GM21526 (cell line): ENCODE measurements around the gene NFX1.

Source experiments
- ATAC-seq: cut with Tn5 transposase; IDR thresholded peaks from one replicate; pipeline ENCODE4 v1.9.1; 2021; ENCODE audit warnings: moderate library complexity; ENCODE audit not compliant: unreplicated experiment, low FRiP score

Gene NFX1

DNA sequence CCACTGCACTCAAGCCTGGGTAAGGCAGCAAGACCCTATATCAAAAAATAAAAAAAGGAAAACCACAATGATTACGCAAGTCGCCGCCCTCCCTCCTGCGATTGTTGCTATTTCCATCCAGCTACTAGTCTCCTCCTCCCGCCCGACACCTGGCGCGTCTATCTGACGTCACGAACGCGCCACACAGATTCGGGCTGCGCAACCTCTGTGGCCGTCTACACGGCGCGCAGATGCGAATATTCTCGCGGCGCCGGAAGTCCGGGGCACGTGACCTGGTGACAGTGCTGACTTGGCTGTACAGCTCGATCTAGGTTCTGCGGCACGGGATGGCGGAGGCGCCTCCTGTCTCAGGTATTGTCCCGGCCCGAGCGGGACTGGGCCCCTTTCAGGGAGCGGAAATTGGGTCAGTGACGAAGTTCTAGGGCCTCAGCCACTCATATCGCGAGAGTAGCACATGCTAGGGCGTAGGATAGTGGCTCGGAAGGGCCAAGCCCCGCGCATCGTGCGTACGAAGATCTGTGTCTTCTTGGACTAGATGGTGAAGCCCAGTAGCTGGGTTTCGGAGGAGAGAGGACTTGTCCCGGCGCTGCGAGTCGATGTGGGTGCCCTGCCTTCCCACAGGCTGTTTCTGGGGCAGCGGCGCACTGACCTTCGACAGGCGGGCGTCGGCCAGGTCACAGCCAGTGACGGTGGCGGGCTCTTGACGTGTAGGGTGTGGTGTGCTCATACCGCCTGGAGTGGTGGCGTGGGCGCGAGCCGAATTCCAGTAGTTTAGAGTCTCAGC is at the start of gene NFX1:
Gene NFX1 (plus strand): TSS at position 270 of the 784 bp plus-strand sequence. CDS start 57 bp downstream, at position 327.
- ATAC-seq, result peak; percentile 74

DNA sequence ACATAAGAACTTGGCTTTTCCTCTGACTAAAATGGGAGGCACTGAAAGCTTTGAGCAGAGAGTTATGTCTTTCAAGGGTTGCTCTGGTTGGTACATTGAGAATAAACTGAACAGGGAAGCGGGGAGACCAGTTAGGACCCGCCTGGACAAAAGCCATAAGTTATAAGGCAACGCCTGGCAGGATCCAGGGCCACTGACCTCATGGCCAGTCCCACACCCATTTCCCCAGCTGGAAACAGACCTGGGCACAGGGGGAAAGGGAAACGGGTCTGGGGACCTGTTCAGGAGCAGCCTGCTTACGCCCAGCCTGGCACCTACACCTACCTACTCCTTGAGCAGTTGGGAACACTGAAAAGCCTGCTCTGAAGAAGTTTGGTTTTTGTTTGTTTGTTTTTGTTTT is 49.0 kb upstream of the NFX1 start:
- no peak for ATAC-seq

DNA sequence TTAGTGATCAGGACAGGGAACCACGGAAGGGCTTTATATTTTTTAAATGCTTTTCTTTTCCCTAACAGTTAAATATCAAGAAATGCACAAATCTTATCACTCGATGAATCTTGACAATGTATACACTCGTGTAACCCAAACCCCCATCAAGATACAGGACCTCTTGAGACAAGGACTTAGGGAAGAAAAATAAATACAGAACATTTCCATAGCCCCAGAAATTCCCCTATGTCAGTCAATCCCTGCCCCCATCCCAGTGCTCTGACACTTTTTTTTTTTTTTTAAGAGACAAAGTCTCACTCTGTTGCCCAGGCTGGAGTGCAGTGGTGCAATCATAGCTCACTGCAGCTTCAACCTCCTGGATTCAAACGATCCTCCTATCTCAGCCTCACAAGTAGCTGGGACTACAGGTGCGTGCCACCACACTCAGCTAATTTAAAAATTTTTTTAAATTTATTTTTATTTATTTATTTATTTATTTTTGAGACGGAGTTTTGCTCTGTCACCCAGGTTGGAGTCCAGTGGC is 47.6 kb upstream of the NFX1 start:
- ATAC-seq, result no peak

DNA sequence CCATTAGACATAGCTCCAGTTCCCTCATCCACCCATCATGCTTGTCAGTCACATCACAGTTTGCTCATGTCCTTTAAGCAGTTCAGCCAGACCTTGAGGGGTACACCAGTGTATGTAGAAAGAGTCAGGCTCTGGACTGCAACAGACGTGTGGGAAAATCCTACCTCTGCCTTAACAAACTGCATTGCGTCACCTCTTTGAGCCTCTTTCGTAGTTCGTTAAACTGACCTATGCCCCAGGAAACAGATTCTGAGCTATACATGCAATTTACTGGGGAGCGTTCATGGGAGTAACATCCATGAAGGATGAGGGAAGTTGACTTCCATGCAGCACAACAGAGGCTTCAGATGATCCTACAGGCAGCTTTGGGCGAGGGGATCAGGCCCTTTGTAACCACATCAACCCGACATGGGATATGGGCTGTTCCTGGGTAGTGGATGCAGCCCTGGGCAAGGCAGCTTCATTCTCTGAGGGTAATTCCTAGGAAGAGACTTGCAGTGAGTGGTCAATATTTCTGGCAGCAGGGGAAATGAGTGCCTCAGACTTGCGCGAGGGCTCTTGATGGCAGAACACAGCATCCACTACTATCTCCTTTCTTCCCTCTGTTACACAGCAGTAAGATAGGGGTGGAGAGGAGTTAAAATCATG is 46.1 kb upstream of the NFX1 start:
- ATAC-seq, result no peak

DNA sequence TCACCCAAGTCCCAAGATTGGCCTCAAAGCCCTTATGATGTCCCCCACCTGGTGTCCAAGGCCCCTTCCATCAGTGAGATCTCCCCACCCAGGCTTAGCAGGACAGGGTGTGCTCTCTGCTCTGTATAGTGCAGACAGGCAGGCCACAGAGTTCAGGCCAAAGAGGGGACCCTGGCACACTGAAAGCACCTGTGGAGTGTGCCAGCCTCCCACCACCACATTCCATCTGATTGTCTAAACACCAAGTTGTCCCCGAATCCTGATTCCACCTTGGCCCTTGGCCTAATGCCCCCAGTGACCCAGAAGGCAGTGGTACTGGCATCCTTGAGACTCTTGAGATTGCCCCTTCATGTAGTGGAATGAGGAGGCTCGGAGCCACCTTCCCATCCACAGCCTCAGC is 45.0 kb upstream of the NFX1 start:
- ATAC-seq, result no peak

DNA sequence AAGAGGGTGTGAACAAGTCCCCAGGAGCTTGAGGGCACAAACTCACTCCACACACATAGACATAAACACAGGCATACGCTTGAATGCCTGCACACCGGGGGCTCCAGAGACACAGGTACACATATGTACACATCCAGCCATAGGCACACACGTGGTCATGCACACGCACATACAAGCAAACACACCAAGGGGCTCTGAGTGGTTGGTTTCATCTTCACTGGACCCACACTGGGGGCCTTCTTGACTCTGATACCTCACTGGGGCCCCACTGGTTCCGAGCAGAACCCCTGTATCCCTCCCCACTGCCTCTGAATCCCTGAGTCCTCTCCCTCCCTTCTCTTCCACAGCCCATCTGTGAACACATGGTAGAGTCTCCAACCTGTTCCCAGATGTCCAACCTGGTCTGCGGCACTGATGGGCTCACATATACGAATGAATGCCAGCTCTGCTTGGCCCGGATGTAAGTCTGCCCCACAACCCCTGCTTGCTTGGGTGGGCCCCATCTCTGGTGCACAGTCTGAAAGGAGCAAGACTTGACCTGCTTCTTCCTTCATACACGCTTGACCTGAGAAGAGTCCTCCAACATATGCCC is 44.0 kb upstream of the NFX1 start:
- no peak for ATAC-seq

DNA sequence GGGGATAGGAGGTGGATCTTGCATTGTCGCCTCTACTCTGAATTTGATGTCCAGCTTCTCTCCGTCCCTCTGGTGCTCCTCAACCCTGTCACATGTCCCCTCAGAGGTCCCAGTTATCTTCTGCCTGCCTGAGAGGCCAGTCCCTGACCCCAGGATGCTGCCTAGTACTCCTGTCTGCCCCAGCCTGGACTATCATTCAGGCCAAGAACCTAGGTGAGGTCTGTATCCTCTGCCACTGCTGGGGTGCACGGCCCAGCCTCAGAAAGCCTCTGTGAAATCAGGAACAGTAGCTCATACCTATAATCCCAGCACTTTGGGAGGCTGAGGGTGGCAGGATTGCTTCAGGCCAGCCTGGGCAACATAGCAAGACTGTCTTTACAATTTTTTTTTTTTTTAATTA is 41.7 kb upstream of the NFX1 start:
- ATAC-seq, result no peak

DNA sequence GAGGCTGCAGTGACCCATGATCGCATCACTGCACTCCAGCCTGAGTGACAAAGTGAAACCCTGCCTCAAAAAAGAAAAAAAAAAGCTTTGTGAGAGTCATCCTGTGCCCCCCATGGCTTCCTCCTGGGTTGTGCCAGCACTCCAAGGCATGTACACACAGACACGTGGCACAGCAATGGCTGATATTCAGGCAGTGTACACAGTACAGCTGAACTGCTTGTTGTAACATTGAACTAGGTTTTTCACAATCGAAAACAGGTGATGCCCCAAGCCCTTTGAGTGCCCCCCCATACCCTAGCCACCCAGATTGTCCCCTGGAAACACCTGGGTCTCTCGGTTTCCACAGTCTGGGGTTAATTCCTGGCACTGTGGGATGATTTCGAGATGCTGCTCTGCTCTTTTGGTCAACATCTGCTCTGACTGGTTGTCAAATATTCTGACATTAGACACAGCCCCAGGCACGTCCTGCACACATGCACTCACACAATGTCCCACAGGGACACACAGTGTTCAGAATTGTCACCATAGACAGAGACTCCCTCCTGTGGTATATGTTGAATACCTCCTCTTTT is 41.1 kb upstream of the NFX1 start:
- peak; percentile 38 for ATAC-seq

DNA sequence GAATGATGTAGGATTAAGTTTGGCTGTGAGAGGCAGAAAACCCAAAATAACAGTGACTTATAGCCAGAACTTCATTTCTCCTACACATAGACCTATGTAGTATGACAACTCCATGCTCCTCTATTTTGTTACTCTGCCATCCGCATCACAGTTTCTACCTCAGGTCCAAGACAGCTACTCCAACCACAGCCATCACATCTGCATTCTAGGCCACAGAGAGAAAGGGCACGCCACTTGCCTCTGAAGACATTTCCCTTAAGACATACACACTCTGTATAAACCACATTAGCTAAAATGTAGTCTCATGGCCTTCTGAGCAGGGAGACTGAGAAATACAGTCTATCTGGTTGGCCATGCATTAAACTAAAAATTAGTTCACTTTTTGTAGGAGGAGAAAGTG is 40.3 kb upstream of the NFX1 start:
- ATAC-seq, result no peak

DNA sequence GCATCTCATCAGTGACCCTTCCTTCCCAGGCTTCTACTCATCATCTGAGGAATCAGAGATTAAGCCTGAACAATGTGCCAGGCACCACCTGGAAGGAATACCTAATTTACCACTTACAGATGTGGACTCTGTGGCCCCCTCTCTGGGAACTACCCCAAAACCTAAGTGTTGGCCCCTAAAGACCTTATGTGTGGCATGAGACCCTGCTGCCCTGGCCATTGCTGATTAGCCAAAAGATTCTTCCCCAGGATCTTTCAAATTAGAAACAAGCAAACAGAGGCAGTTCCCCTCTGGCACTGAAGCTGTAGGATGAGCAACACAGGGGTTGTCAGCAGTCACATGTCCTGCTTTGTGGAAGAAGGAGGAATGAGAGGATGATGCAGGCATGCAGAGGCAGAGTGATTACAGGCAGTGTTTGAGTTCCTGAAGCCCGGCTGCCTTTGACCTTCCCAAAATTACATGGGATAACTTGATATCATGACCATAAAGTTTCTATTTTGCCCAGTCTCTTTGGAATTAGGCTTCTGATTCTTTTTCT is 39.8 kb upstream of the NFX1 start:
- ATAC-seq, result no peak

DNA sequence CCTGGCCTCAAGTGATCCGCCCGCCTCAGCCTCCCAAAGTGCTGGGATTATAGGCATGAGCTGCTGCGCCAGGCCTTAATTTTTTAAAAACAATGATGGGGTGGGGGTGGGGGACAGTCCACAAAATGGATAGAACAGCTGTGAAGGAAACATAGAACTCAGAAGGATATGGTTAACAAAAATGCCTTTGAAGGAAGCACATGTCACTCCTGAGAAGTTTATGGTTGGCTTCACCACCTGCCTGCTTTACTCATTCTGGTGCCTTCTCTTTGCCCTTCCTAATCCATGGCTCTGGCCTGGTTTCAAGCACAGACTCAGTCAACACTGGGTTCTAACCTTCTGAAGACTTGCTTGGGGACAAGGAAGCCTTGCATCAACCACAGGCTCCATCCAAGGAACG is 36.1 kb upstream of the NFX1 start:
- no peak for ATAC-seq

DNA sequence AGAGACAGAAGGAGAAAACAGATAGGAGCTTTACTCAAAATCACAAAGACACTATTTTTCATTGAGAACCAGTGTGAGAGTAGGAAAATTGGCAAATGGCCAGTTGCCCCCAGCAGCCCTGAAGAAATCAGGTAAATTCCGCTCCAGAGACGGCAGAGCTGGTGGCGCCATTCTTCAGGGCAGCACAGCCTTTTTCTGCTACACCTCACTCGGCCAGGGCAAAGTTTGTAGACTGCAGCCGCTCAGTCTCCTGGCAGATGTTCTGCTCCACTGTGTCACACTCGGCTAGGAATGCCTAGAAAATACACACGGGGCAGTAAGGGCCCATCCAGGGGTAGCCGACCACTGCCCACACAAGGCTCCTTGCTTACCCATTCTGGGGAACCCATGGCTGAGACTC is 35.3 kb upstream of the NFX1 start:
- ATAC-seq, result no peak

DNA sequence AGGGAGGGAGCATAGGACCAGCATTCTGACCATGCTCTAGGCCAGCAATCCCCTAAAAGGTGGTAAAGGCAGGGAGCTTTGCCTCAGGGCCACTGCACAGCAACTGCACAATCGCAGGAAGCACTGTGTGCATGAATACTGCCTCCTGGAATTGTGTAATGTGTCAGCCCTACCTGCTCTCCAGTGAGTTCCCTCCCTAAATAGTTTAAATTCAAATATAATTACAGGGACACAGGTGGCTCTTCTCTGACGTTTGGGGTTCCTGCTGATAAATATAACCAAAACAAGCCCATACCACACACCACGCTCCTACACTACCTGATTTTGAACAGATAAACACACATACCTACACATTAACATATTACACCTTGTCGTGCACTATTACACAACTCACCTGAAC is 34.8 kb upstream of the NFX1 start:
- no peak for ATAC-seq

DNA sequence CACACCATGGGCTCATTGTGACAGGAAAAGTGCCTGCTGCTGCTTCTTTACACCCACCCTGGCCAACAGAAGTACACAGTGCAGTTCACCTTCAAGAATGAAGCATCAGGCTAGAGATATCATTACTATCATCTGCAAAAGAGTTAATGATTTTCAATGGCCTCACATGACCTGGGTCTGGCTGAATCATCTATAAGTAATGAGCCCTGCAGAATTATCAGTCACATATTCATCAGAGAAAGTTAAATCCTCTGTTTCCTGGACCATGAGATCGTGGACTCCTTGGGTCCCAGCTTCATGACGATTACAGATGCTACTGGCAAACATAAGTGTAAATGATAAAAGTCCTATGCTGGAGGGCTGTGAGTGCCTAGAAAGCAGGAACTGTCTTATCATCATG is 34.1 kb upstream of the NFX1 start:
- ATAC-seq, result no peak

DNA sequence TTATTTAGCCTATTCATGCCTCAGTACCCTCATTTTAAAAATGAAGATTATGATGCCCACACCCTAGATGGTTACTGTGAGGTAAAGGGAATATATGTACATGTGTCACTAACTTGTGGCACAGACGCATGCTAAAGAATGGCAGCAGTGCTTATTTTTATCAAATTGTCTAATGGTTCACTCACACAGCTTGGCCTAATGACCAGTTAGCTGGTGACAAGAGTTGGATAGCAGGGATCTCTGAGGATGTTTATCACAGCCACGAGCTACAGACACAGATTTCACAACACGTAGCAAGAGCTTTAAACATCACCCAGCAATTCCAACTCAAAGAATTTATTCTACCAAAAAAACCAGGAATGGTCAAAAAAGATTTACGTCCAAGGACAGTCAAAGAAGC is 33.0 kb upstream of the NFX1 start:
- no peak for ATAC-seq

DNA sequence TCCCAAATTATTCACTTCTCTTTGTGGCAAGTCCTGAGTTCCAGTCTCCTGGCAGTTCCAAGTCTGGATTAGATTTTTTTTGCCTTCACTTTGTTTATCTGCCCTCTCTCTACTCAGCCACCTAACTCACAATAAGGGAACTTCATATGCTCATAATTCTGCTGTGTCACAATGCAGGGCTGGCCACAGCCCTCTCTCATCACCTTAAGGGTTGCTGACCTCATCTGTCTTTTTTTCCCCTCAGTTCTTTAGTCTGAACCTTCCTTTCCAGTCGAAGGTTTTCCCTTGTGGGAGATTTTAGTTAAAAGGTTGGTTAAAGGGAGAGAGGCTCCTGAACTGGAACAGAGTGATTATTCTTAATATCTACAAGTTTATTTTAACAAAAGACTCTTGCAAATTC is 29.9 kb upstream of the NFX1 start:
- no peak for ATAC-seq

DNA sequence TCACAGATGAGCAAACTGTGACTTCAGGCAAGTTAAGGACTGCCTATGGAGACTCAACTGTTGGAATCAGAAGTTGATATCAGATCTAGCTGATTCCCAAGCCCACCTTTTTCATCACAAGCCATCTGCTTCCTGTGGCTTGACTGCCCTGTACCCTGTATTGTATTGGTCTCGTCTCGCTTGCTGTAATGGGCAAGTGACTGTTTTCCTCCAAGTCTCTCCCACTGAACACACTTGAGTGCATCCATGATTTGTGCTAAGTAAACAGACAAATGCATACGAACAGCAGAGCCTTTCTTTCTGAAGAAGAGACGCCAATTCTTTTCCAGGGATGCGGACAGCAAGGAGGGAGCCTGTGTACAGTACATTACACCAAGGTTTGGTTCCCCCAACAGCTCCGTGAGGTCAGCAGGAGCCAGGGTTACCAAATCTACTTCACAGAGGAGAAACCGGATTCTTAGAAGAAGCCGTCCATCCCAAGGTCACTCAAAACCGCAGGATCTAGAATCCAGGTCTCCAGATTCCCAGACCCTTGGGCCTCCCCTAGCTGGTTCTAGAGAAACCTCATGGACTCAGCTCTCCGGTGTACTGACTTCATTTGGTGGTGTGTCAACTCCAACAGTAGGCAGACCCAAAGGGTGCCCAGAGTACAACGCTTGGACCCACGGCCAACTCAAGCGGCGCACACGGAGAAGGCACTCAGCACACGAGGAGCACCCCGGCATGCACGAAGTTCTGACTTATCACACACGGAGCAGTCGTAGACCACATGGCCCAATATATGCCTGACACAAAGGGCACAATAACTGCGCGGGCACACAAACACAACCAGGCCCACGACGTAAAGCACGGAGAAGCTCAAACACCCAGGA is 26.9 kb upstream of the NFX1 start:
- peak; percentile 6 for ATAC-seq

DNA sequence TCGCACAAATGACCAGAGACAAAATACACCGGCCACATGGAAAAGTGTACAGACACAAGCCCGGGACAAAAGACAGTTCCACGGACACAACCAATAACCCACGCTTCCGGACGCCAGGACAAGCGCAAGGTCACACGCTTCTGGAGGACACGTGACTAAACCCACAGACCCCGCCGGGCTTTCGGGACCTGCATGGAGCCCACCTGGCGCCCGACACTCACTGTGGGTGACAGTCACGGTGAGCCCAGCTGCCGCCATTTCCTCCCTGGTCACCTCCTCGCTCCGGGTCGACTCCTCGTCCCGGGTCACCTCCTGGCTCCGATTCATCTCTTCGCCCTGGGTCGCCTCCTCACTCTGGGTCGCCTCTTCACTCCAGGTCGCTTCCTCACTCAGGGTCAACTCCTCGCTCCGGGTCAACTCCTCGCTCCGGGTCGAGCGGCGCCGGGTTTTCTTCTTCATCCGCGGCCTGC is 26.3 kb upstream of the NFX1 start:
- ATAC-seq, result peak; percentile 28

DNA sequence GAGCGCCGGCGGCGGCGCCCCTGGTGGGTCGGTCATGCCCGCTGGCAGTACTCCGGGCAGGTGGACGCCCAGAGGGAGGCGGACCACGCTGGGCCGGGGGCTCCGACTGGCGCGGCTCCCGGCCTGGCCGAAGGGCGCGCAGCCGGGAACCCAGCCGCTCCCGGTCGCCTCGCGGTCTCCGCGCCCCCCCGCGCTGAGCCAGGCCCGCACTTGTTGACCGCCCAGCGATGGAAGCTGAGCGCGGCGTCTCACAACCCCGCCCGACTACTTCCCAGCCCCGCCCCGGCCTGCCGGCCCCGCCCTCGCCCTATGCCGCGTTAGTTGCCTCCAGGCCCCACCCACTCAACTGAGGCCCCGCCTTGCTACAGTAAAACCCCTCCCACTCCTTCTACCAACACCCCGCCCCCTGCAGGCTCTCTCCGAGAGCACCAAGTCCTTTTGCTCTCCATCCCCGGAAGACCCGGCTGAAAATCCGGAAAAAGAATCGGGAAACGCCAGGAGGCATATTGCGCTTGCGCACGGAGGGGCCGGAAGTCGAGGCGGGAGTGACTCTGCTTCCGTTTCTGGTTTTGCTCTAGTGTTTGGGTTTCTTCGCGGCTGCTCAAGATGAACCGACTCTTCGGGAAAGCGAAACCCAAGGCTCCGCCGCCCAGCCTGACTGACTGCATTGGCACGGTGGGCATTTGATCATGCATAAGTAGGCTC is 25.7 kb upstream of the NFX1 start, which contains the start of the genes BAG1 and CHMP5:
Gene BAG1 (minus strand): TSS at position 236 of the 705 bp plus-strand sequence.
Gene CHMP5 (plus strand): TSS at position 577 of the 705 bp plus-strand sequence. CDS start 30 bp downstream, at position 607.
- ATAC-seq, result peak; percentile 79
